ENCODE data around the gene KIF6. TPM values are rescaled to one million over a fixed set of nuclear protein-coding genes. Genes with fewer than 3 reads are reported as not detected.
A peak's percentile ranks its signal among the peaks of the same experiment; 100 is the strongest.

KIF6 gene
- total and polyA plus RNA-seq, 2 of the 8 experiments (the other 6 are each of a cell fraction or from before 2014, with no cell fraction given), result 0.53 to 0.65 TPM

DNA sequence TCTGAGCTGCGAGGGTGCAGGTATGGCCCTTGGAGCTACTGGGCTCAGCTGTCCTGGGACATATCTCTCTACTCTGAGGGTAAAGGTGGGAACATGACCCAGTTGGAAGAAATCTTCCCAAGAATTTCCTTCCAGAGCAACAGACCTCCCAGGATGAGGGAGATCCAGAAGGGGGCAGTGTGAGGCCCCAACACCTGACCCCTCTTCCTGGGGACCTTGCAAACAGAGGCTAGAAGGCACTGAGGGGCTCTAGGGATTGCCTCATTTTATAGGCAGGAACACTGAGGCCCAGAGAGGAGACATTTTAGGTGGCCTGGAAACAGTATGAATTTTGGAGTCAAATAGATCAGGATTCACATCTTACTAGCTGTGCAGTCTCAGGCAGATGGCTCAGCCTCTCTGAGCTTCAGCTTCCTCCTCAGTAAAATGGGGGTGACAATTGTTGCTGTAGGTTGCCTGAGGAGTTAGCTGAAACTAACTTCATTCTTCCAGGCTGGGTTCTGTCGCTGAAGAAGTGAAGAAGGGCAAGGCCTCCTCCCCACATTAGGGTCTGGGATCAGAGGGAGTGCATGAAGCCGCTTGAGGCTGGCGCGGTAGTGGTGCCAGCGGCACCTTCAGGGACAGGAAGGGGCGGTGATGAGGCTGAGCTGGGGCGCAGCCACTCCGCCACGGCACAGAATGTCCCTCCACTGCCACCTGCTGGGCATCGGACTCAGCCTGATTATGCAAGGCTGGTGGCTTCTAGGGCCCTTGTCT, 422.4 kb downstream of the KIF6 start (continued):
- TF ChIP-seq CHD7 (IDR thresholded peaks at IDR 0.05; ENCODE audit: insufficient replicate concordance, low read length) (no peak), SP1 (IDR thresholded peaks at IDR 0.05; ENCODE audit: low read depth, low read length) (no peak), MAFK (IDR thresholded peaks at IDR 0.05; ENCODE audit: low read depth, low read length) (no peak), GTF2F1 (IDR thresholded peaks at IDR 0.05; ENCODE audit: borderline replicate concordance, low read depth, low read length) (no peak; the same call in 1 of the 2 replicates), SP4 (IDR thresholded peaks at IDR 0.05; ENCODE audit: low read length) (no peak), BCL11A (IDR thresholded peaks at IDR 0.05; ENCODE audit: low read depth in 2 of 2, low read length in 2 of 2) (no peak), KDM1A (IDR thresholded peaks at IDR 0.05; ENCODE audit: borderline replicate concordance, low read length) (peak; percentile 85), HDAC6 (IDR thresholded peaks at IDR 0.05; ENCODE audit: low read depth, low read length) (no peak)
- TF ChIP-seq, protein P1, sequence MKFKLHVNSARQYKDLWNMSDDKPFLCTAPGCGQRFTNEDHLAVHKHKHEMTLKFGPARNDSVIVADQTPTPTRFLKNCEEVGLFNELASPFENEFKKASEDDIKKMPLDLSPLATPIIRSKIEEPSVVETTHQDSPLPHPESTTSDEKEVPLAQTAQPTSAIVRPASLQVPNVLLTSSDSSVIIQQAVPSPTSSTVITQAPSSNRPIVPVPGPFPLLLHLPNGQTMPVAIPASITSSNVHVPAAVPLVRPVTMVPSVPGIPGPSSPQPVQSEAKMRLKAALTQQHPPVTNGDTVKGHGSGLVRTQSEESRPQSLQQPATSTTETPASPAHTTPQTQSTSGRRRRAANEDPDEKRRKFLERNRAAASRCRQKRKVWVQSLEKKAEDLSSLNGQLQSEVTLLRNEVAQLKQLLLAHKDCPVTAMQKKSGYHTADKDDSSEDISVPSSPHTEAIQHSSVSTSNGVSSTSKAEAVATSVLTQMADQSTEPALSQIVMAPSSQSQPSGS (IDR thresholded peaks at IDR 0.05; ENCODE audit: low read length), result no peak

Measured in H1 (cell line).